Measurements from ENCODE around the gene LMF1.

DNA sequence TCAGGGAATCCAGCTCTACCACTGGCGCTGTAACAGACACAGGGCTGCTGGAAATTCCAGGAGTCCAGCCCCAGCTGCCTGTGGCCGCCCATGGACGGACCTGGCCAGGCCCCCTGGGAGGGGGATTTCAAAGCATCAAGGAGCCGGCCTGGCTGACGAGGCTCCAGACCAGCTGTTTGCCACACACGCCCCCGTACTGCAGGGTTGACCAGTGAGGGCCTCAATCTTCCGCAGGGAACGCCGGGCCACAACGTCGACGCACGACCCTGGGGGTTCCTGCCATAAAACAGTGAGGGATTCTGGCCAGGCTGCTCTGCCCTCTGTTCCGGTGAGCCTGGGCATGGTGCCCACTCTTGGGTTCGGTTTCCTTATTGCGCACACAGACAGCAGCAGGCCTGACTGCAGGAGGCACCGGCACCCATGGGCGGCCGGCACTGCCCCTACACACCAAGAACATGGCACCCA lies 3.7 kb downstream of the LMF1 start:
- TF ChIP-seq, protein P1, sequence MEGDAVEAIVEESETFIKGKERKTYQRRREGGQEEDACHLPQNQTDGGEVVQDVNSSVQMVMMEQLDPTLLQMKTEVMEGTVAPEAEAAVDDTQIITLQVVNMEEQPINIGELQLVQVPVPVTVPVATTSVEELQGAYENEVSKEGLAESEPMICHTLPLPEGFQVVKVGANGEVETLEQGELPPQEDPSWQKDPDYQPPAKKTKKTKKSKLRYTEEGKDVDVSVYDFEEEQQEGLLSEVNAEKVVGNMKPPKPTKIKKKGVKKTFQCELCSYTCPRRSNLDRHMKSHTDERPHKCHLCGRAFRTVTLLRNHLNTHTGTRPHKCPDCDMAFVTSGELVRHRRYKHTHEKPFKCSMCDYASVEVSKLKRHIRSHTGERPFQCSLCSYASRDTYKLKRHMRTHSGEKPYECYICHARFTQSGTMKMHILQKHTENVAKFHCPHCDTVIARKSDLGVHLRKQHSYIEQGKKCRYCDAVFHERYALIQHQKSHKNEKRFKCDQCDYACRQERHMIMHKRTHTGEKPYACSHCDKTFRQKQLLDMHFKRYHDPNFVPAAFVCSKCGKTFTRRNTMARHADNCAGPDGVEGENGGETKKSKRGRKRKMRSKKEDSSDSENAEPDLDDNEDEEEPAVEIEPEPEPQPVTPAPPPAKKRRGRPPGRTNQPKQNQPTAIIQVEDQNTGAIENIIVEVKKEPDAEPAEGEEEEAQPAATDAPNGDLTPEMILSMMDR (IDR thresholded peaks at IDR 0.05; ENCODE audit: low read depth, low read length), result no peak
- TF ChIP-seq EZH2phosphoT487 (IDR thresholded peaks at IDR 0.05; ENCODE audit: low read depth), result no peak
